Neural crest cell (in vitro differentiated cells): ENCODE measurements around the gene AGXT2. TPM values are rescaled to one million over a fixed set of nuclear protein-coding genes. Genes with fewer than 3 reads are reported as not detected.

Source experiments
- DNase-seq: peaks from one replicate; pipeline ENCODE4 v3.0.0; 2021; ENCODE audit warnings: low read depth, mixed read lengths, low spot score
- H3K27ac Mint-ChIP-seq: one replicate; pipeline ENCODE4 v1.8.0; 2021; ENCODE audit warnings: mild to moderate bottlenecking, mixed read lengths; ENCODE audit not compliant: unreplicated experiment
- H3K27me3 Mint-ChIP-seq: 2 replicates; pipeline ENCODE4 v1.8.0; 2021; ENCODE audit warnings: low read depth, mild to moderate bottlenecking, mixed read lengths
- H3K36me3 Mint-ChIP-seq: 2 replicates; pipeline ENCODE4 v1.8.0; 2021; ENCODE audit warnings: low read depth, mild to moderate bottlenecking, mixed read lengths
- H3K4me1 Mint-ChIP-seq: 2 replicates; pipeline ENCODE4 v1.8.0; 2021; ENCODE audit warnings: mixed read lengths
- H3K4me3 Mint-ChIP-seq: one replicate; pipeline ENCODE4 v1.8.0; 2021; ENCODE audit warnings: mild to moderate bottlenecking, mixed read lengths
- H3K9me3 Mint-ChIP-seq: 2 replicates; pipeline ENCODE4 v1.8.0; 2021; ENCODE audit warnings: mixed read lengths
- CTCF ChIP-seq: fragments of 200-600 bp; sonication (generic); conservative IDR thresholded peaks from 2 replicates; pipeline ENCODE4 v1.5.0; 2021; ENCODE audit warnings: antibody characterized with exemption, mild to moderate bottlenecking
- total RNA-seq: library from RNA; stranded (reverse); gene quantifications from 2 replicates; pipeline ENCODE4 v1.2.1, GENCODE V29; 2021

Gene AGXT2
- total RNA-seq, 1 donor from 2014 or later = not detected

GRCh38 chr5:34998058-34998789 is 49.5 kb downstream of the AGXT2 start:
- Mint-ChIP-seq H3K9me3 (no peaks in the 10 kb centered on the region), H3K4me3 (no peak overlapping the region), H3K36me3 (no peaks in the 10 kb centered on the region), H3K27ac (no peak overlapping the region), H3K27me3 (peaks cover 25% of the 10 kb centered on the region), H3K4me1 (no peaks in the 10 kb centered on the region)
- DNase-seq = no peak
- no peak for TF ChIP-seq CTCF

DNA sequence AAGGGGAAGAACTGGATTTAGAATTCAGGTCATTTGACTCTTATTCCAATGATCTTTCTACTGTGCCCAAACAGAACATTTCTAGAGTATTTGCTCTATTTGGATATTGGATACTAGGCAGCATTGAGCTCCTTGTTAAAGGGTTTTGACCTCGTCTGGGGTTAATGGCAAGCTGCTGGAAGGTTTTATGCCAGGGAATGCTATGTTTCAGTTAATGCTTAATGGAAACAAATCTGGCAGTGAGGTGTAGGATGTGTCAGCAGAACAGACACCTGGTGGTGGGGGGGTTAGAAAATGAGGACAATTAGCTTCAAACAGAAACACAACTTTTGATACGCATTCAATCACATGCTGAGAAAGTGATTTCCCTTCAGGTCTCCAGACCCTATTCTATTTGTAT is 51.5 kb downstream of the AGXT2 start:
- no peak for TF ChIP-seq CTCF
- peaks cover 4% of the 10 kb centered on the region for H3K9me3 Mint-ChIP-seq

GRCh38 chr5:34993951-34994350 is 53.8 kb downstream of the AGXT2 start:
- Mint-ChIP-seq H3K4me3 (no peak overlapping the region), H3K9me3 (peaks cover 4% of the 10 kb centered on the region), H3K27me3 (peaks cover 14% of the 10 kb centered on the region), H3K4me1 (no peaks in the 10 kb centered on the region), H3K27ac (no peak overlapping the region), H3K36me3 (no peaks in the 10 kb centered on the region)
- DNase-seq = no peak
- no peak for TF ChIP-seq CTCF

More for the DNA sequence above, 51.5 kb downstream of the AGXT2 start:
- H3K36me3 Mint-ChIP-seq = no peaks in the 10 kb centered on the region
- no peak for DNase-seq
- H3K27me3 Mint-ChIP-seq = peaks cover 21% of the 10 kb centered on the region
- no peak overlapping the region for H3K4me3 Mint-ChIP-seq
- no peak overlapping the region for H3K27ac Mint-ChIP-seq
- H3K4me1 Mint-ChIP-seq = no peaks in the 10 kb centered on the region

DNA sequence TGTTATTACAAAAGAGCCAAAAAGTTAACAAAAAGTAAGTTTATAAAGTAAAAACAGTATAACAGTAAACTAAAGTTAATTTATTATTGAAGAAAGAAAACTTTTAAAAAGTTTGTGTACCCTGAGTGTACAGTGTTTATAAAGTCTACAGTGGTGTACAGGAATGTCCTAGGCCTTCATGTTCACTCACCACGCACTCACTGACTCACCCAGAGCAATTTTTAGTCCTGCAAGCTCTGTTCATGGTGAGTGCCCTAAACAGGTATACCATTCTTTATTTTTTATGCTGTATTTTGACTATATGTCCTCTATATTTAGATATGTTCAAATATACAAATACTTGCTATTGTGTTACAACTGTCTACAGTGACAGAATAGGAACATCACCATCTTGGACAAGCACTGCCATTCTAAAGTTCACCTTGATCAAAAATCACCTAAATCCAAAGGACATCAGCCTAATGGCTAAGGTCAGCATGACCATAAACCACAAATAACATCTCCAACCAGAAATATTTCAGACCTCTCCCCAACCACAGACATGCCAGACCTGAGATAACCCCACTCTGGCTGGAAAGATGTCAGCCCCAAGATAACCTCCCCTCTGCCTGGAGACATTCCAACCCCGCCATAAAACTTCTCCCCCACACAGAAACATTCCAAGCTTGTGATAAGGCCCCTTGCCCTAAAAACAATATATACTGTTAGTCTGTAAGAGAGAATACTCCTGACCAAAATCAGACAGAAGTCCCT is 56.1 kb downstream of the AGXT2 start:
- H3K4me3 Mint-ChIP-seq = no peak overlapping the region
- H3K27me3 Mint-ChIP-seq = peaks cover 11% of the 10 kb centered on the region
- no peak for TF ChIP-seq CTCF
- DNase-seq = no peak
- H3K36me3 Mint-ChIP-seq = no peaks in the 10 kb centered on the region
- H3K4me1 Mint-ChIP-seq = no peaks in the 10 kb centered on the region
- H3K9me3 Mint-ChIP-seq = peaks cover 11% of the 10 kb centered on the region
- no peak overlapping the region for H3K27ac Mint-ChIP-seq

GRCh38 chr5:34986965-34987364 is 60.8 kb downstream of the AGXT2 start:
- H3K4me1 Mint-ChIP-seq = no peaks in the 10 kb centered on the region
- peaks cover 14% of the 10 kb centered on the region for H3K9me3 Mint-ChIP-seq
- no peak overlapping the region for H3K4me3 Mint-ChIP-seq
- no peak for TF ChIP-seq CTCF
- no peaks in the 10 kb centered on the region for H3K27me3 Mint-ChIP-seq
- no peak overlapping the region for H3K27ac Mint-ChIP-seq
- H3K36me3 Mint-ChIP-seq = no peaks in the 10 kb centered on the region
- DNase-seq = no peak
